HG03097 (cell line): ENCODE results near the gene FUS.
A peak's percentile ranks its signal among the peaks of the same experiment; 100 is the strongest.
"Not testable (repeated sequence)": the region's sequence is repeated elsewhere in the genome, so short reads cannot be mapped to it uniquely, and the experiment has no call there.

Source experiments
- ATAC-seq: cut with Tn5 transposase; IDR thresholded peaks from one replicate; pipeline ENCODE4 v1.9.1; 2021; ENCODE audit not compliant: unreplicated experiment, low FRiP score

FUS gene

DNA sequence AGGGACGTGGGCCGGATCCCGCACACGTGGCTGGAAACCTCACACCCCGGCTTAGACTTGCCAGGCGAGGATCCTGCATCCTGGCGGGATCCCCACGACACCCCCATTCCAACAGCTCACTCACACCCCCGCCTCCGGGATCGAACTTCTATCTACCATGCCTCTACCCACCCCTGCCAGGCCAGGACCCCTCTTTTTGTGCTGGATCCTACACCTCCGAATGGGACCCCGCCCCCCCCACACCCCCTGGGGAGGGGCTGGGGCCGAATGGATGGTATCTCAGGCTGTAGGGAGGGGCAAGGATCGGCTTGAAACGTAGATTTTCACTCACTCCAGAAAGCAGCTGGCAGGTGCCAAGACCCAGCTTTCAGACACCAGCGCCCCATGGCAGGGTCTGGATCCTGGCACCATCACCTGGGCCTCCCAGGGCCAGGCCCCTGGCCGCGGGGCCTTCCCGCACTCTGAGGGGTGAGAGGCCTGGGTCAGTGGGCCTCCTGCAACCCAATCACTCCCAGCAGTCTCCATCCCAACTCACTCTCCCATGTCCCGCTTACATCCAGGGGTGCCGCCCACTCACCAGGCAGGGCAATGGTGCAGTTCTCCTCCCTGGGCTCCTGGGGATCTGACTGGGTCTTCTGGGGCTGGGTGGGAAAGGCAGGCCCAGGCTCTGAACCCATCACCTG lies 36.8 kb upstream of the FUS start:
- ATAC-seq = no peak

DNA sequence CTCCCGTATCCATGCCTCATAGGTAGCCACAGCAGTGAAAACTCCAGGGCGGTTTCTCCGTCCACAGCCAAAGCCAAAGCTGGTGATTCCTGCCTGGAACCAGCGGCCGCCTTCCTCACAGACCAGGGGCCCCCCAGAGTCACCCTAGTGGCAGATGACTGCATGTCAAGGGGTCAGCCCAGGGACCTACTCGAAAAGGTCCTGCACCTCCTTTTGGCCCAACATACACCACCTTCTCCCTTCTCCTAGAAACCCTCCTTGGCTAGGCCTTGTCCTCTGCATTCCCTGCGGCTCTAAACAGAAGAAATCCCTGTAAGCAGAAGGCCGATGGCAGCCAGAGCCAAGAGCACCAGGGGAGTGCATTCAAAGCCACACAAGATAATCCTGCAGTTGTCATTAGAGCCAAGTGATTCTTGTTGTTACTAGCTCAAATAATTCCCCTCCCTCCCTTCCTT lies 36.2 kb upstream of the FUS start:
- ATAC-seq = no peak

DNA sequence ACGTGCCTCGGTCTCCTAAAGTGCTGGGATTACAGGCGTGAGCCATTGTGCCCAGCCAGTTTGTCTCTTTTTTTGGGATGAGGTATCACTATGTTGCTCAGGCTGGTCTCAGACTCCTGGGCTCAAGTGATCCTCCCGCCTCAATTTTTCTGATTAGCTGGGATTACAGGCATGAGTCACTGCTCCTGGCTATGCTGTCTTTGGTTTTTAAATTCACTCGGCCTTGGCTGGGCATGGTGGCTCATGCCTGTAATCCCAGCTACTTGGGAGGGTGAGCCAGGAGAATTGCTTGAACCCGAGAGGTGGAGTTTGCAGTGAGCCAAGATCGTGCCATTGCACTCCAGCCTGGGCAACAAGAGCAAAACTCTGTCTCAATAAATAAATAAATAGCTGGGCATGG lies 35.5 kb upstream of the FUS start:
- not testable (repeated sequence) for ATAC-seq

DNA sequence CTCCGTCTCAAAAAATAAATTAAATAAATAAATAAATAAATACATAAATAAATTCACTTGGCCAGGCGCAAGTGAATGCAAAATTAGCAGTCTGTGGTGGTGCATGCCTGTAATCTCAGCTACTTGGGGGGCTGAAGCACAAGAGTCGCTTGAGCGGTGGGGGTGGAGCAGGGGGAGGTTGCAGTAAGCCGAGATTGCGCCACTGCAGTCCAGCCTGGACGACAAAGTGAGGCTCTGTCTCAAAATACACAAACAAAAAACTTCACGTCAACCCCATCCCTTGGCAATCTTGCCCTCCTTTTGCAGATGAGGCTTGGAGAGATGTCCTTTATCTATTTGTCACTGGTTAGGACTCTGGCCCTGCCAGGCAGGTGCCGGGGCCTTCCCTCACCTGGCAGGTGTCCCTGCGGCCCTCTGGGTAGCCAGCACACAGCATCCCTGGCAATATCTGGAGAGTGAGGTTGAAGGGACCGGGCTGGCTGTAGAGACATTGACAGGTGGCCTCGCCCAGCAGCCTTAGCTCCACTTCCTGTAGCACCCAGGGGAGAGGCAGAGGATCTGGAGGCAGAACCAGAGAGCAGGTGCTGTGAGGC lies 34.4 kb upstream of the FUS start:
- ATAC-seq = no peak

DNA sequence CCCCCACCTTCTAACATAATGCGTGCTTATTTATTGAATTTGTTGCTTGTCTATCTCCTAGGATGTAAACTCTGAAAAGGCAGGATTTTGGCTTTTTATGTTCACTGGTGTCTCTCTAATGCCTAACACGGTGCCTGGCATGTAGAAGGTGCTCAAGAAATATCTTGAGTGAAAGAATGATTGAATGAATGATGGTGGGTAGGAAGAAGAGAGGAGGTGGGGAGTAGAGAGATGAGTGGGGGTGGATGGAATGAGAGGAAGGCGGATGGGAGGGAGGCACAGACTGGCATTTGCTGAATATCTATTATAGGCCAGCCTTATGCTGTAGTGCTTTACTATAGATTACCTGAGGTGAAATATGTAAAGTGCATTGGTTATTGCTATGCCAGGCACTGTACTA lies 32.4 kb upstream of the FUS start:
- no peak for ATAC-seq

- ATAC-seq = no peak
Observed at GRCh38 chr16:31148281-31148728, 31.6 kb upstream of the FUS start.

GRCh38 chr16:31148896-31149295 lies 31.0 kb upstream of the FUS start:
- ATAC-seq = no peak

GRCh38 chr16:31149332-31149731 lies 30.6 kb upstream of the FUS start:
- ATAC-seq = no peak

DNA sequence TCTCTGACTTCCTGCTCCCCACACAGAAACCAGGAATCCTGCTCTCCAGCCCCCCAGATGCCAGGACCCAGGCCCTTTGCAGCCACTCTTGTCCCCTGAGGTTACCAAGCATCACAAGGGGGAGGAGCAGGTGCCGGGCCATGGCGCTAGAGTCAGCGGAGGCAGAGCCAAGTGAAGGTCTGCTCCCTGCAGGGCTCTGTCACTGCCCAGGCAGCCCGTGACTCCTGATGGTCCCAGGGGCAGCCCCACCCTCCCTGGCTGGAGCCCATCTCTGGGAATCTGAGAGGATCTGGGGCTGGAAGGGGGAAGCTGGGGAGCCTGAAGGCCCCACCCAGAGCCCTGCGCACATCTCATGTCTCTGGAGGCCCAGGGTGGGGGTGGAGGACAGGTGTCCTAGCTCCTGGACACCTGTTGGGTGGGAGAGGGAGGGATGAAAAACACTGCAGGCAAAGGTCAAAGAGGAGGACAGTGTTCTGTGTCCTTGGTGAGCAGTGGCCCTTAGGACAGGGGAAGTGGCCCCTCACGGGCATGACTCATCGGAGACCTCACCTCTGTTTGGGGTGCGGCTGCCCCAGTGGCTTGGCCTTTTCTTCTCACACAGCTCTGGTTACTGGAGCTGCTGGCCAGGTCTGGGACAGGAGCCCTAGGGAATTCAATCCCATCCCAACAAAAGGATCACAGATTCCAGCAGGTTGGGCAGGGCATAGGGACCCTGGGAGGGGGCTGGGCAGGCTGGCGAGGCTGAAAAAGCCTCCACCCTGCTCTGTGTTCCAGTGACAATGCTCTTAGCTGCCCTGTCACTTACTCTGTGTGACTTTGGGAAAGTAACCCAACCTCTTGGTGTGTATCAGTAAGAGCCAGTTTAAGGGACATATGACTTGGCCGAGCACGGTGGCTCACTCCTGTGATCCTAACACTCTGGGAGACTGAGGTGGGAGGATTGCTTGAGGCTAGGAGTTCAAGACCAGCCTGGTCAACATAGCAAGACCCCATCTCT lies 29.7 kb upstream of the FUS start, which contains the start of gene PRSS36:
Gene PRSS36, minus strand, starts transcription at position 173 of the 997 bp plus-strand sequence. Its CDS starts 31 bp downstream, at position 142.
- ATAC-seq = no peak

- not testable (repeated sequence) for ATAC-seq
Observed at GRCh38 chr16:31150976-31151375, 29.0 kb upstream of the FUS start.

- no peak for ATAC-seq
Observed at GRCh38 chr16:31157136-31157535, 22.8 kb upstream of the FUS start.

DNA sequence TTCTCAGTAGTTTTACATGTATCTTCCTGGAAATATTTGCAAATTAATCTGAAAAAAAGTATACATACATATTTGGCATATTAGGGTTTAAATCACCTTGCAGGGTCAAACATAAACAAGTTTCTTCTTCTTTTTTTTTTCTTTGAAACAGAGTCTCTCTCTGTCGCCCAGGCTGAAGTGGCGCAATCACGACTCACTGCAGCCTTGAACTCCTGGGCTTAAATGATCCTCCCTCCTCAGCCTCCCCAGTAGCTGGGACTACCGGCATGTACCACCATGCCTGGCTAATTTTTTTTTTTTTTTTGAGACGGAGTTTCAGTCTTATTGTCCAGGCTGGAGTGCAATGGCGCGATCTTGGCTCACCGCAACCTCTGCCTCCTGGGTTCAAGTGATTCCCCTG lies 12.6 kb upstream of the FUS start:
- no peak for ATAC-seq

DNA sequence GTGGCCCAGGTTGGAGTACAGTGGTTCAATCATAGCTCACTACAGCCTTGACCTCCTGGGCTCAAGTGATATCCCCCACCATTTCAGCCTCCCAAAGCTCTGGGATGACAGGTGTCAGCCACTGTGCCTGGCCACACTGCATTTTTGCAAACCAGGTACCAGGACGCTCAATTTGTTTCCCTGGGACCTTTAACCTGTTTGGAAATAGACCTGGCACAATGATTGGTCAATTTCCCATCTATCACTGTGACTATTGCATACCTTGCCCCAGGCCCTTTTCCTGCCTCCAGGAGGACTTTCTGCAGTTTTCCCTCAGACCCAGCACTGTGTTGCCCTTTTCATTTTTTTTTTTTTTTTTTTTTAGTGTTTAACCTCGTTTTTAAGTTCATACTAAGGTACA lies 11.1 kb upstream of the FUS start:
- ATAC-seq = no peak

DNA sequence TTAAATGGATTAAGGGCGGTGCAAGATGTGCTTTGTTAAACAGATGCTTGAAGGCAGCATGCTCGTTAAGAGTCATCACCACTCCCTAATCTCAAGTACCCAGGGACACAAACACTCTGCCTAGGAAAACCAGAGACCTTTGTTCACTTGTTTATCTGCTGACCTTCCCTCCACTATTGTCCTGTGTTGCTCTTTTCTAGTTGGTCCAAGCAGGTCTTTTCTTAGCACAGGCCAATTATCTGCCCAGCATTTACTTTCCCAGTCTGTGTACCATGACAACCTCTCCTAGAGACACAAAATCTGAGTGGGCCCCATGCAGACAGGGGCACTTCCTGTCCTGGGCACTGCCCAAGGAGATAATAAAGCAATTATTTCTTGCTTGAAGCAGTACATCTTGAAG lies 9.9 kb upstream of the FUS start:
- ATAC-seq = not testable (repeated sequence)

DNA sequence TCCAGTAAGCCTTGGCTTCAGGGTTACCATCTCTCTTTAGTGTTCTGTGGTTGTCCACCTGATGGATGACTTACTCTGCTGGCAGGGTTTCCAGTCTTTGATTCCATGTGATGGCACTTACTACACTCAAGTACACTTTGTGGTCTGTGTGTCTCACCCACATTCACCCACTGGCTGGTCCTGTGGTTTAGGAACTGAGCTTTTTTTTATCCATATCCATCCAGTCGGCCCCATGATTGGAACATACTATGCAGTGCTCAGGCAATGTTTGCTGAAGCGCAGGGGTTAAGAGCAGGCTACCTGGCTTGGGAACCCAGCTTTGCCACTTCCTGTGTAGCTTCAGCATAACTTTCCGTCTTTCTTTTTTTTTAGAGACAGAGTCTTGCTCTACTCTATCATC lies 2.8 kb upstream of the FUS start:
- no peak for ATAC-seq

- ATAC-seq = peak; percentile 3
Observed at GRCh38 chr16:31179219-31179746, 656 bp upstream of the FUS start.

DNA sequence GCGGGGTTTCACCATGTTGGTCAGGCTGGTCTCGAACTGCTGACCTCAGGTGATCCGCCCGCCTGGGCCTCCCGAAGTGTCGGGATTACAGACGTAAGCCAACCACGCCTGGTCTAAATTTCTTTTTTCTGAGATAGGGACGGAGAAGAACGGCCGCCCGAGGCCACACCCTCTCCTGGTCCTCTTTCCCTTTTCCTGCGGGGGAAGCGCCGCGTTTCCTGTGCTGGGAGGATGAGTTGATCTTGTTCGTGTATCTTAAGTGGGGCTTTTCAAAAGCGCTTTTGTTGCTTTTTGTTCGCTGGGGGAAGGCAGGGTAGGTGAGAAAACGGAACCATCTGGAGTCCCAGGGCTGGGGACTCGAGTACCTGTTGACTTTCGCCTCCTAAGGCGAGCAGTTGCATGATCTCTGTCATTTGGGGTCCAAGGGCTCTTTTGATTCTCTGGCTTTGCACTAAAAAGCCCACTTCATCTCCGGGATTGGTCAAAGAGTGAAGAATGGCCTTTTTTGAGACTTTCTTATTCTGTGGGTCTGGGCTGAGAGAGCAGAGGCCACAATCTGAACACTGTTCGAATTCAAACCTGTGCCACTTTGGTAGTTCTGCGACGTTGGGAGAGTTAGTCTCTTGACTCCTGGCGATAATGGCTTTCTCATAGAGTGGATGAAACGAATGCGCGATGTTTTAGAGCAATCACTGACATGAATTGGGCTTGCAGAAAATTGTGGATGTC lies 1.3 kb downstream of the FUS start:
- no peak for ATAC-seq

DNA sequence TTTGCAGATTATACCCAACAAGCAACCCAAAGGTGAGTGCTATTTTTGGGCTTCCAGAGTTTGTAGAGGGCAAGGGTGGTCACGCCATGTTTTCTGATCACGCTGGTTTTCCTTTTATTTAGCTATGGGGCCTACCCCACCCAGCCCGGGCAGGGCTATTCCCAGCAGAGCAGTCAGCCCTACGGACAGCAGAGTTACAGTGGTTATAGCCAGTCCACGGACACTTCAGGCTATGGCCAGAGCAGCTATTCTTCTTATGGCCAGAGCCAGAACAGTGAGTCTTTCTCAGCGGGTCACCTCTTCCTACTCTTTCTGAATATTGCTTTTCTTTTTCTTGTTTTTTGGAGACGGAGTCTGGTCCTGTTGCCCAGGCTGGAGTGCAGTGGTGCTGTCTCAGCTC lies 2.5 kb downstream of the FUS start:
- no peak for ATAC-seq

DNA sequence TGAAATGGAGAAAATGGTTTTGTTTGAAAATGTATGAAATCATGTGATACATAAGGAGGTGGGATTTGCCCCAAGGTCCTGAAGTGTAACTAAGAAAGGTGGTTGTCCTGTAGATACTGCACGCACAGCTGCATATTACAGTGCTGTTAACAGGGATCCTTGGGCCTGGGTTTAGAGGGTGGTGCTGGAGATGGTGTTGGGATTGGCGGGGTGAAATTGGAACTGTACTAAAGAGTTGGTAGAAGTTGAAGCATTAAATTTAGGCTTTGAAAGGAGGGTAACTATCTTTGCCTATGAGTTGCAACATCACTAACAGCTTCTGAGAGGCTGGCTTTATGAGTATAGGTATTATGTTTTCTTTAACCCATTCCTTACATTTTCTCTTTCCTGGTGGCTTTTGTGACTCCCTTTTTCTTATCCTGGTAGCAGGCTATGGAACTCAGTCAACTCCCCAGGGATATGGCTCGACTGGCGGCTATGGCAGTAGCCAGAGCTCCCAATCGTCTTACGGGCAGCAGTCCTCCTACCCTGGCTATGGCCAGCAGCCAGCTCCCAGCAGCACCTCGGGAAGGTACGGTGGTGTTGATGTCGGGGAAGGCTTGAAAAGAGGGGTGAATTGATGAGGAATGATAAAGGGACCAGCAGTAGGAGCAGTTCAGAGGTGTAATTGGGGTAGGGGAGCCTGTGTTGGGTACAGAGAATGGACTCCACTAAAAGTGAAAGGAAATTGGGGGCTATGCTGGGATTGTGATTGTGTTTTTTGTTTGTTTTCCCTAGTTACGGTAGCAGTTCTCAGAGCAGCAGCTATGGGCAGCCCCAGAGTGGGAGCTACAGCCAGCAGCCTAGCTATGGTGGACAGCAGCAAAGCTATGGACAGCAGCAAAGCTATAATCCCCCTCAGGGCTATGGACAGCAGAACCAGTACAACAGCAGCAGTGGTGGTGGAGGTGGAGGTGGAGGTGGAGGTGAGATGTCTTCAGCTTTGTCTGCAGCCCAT lies 3.8 kb downstream of the FUS start:
- ATAC-seq = no peak
